Osteoblast (primary cell): ENCODE data around the gene PLA2G6. TPM values are rescaled to one million over a fixed set of nuclear protein-coding genes. Genes with fewer than 3 reads are reported as not detected.

ENCODE experiments used
- DNase-seq: peaks from one replicate; pipeline ENCODE4 v3.0.0; 2011; ENCODE audit warnings: low spot score, mixed read lengths; ENCODE audit not compliant: insufficient read length; ENCODE audit errors: missing footprints
- H2AFZ ChIP-seq: 2 replicates; pipeline ENCODE4 v1.6.0; 2011; ENCODE audit warnings: mild to moderate bottlenecking, low read length
- H3K27ac ChIP-seq: 2 replicates; pipeline ENCODE4 v1.5.1; 2011; ENCODE audit warnings: mild to moderate bottlenecking, low read depth, low read length, moderate library complexity
- H3K27me3 ChIP-seq: 2 replicates; pipeline ENCODE4 v1.6.0; 2012; ENCODE audit warnings: mild to moderate bottlenecking, control low read depth, inconsistent platforms, low read length, moderate library complexity; ENCODE audit not compliant: insufficient read depth
- H3K36me3 ChIP-seq: 2 replicates; pipeline ENCODE4 v1.5.1; 2011; ENCODE audit warnings: mild to moderate bottlenecking, low read length, control low read depth, moderate library complexity; ENCODE audit not compliant: insufficient read depth
- H3K4me1 ChIP-seq: 2 replicates; pipeline ENCODE4 v1.5.1; 2011; ENCODE audit warnings: mild to moderate bottlenecking, low read length, control low read depth, moderate library complexity; ENCODE audit not compliant: insufficient read depth
- H3K4me2 ChIP-seq: 2 replicates; pipeline ENCODE4 v1.6.0; 2011; ENCODE audit warnings: mild to moderate bottlenecking, low read length; ENCODE audit not compliant: insufficient read depth
- H3K4me3 ChIP-seq: fragments of 200-600 bp; sonication (generic); 3 replicates; pipeline ENCODE4 v1.5.1; 2012; ENCODE audit warnings: mild to moderate bottlenecking, low read length, inconsistent platforms; ENCODE audit not compliant: insufficient read depth
- H3K79me2 ChIP-seq: 2 replicates; pipeline ENCODE4 v1.6.0; 2012; ENCODE audit warnings: mild to moderate bottlenecking, low read length, control low read depth, inconsistent platforms; ENCODE audit not compliant: insufficient read depth
- H3K9me3 ChIP-seq: 2 replicates; pipeline ENCODE4 v1.5.1; 2011; ENCODE audit warnings: low read depth, low read length, control low read depth
- H4K20me1 ChIP-seq: 2 replicates; pipeline ENCODE4 v1.6.0; 2012; ENCODE audit warnings: mild to moderate bottlenecking, low read length, control low read depth; ENCODE audit not compliant: insufficient read depth
- CTCF ChIP-seq: IDR thresholded peaks from 2 replicates; pipeline ENCODE4 v1.5.1; 2011; ENCODE audit warnings: mild to moderate bottlenecking, low read depth, low read length, moderate library complexity; ENCODE audit errors: extremely low read depth
- total RNA-seq: library from RNA; depleted of rRNA; stranded (reverse); fragments of >200 nt; gene quantifications from 2 replicates; pipeline ENCODE4 v1.2.3, GENCODE V29; 2012

The PLA2G6 gene
- total RNA-seq, 1 donor = 12.3 TPM

DNA sequence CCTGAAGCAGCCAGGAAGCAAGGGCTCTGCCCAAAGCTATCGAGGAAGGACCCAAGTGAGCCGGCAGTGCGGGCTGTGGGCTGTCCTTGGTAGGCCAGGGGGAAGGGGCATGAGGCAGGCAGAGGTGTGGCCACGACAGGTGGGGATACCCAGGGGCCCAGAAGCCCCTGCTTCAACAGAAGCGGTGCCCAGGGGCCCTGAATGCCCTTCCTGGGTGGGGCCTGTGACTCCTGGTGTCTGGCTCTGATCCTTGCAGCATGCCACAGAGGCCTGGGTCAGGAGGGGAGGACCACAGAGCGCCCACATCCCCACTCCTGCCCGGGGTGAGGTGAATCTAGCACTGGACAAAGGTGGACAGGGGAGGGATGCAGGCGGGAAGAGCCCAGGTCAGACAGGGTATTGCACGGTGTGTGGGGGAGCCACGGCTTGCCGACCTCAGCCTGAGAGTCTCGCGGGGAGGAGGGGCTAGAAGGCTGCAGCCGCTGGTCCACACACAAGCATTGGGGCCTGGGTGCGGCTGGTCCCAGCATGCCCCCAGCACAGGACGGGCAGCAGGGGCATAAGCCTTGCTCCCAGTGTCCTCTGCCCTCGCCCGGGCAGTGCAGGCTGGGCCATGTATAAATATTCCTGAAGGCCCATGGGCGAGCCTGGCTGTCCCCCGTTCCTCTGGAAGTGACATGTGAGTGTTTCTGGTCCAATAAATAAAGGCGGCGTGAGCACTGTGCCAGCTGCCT is 39.2 kb upstream of the PLA2G6 start:
- H3K4me3 ChIP-seq = no peak overlapping the region
- no peaks in the 10 kb centered on the region for H3K79me2 ChIP-seq
- peak; percentile 79 for DNase-seq
- H3K4me1 ChIP-seq = peaks cover 24% of the 10 kb centered on the region
- no peaks in the 10 kb centered on the region for H3K27me3 ChIP-seq
- H3K27ac ChIP-seq = peak overlapping the region; percentile 89
- TF ChIP-seq CTCF = no peak
- H3K9me3 ChIP-seq = no peaks in the 10 kb centered on the region
- no peaks in the 10 kb centered on the region for H4K20me1 ChIP-seq
- no peak overlapping the region for H3K4me2 ChIP-seq
- H3K36me3 ChIP-seq = peaks cover 39% of the 10 kb centered on the region
- no peak overlapping the region for H2AFZ ChIP-seq

DNA sequence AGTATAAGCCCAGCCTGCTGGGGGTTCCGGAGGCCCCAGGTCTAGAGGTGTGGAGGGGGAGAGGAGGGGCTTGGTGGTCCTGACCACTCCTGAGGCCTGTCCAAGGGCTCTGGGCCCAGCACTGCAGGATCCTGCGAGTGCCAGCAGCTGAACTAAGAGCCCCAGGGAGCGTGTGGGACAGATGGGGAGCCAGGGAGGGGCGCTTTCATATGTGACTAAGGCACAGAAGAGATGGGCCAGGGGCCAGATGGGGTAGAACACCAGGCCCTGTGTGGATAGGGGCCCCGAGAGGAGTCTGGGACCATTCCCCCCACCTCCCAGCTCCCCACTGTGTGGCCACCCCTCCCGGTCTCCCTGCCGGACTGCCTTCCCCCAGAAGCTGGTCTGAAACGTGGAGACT is 38.5 kb upstream of the PLA2G6 start:
- no peak overlapping the region for H3K4me3 ChIP-seq
- H3K27ac ChIP-seq = peak overlapping the region; percentile 89
- H2AFZ ChIP-seq = no peak overlapping the region
- H3K4me2 ChIP-seq = no peak overlapping the region
- peak; percentile 83 for DNase-seq
- TF ChIP-seq CTCF = no peak
- no peaks in the 10 kb centered on the region for H4K20me1 ChIP-seq
- no peaks in the 10 kb centered on the region for H3K79me2 ChIP-seq
- no peaks in the 10 kb centered on the region for H3K27me3 ChIP-seq
- H3K36me3 ChIP-seq = peaks cover 37% of the 10 kb centered on the region
- H3K9me3 ChIP-seq = no peaks in the 10 kb centered on the region
- H3K4me1 ChIP-seq = peaks cover 24% of the 10 kb centered on the region

- Histone ChIP-seq H3K27me3 (no peaks in the 10 kb centered on the region), H3K4me3 (no peak overlapping the region), H3K79me2 (no peaks in the 10 kb centered on the region), H3K4me1 (peaks cover 24% of the 10 kb centered on the region), H3K27ac (peak overlapping the region; percentile 89), H3K4me2 (no peak overlapping the region), H3K36me3 (peaks cover 32% of the 10 kb centered on the region), H4K20me1 (no peaks in the 10 kb centered on the region), H3K9me3 (no peaks in the 10 kb centered on the region), H2AFZ (no peak overlapping the region)
- no peak for TF ChIP-seq CTCF
- peak; percentile 56 for DNase-seq
Measured at GRCh38 chr22:38219632-38220031, 38.0 kb upstream of the PLA2G6 start.

DNA sequence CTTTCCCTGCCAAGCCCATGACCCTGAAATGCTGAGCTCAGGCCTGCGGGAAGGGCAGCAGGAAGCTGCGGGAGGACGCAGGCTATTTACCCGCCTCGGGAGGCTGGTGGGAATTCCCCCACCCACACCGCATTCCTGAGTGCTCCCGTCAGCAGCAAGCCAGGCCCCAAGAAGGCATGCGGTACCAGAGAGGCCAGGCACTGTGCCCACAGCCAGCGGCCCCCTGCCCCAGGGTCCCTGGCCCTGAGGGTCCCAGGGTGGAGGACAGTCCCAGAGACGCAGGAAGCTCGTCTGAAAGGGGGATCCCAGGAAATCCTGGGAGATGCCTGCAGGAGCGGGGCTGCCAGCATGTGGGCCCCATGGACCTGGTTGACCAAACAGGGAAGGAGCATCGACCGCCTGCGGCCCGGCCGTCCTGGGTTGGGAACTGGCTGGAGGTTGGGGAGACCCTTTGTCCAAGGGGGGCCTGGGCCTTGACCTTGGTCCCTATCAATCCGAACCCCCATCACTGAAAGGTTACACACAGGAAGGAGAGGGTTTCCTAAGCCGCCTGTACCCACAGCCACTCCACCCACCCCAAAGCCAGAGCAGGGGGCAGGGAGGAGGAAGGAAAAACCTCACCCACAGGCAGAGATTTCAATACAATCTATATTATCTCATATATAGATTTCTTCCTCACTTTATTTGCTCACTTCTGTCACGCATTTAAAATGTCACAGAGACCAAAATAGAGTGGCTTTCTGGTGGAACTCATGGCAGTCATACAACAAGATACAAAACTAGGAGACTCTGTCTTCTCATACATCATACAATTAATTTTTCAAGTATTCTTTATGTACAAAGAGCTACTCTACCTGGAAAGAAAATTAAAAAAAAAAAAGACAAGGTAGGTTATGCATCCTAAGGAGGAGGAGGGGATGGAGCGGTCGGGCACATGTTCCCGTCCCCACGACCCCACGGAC is 37.3 kb upstream of the PLA2G6 start:
- peak overlapping the region; percentile 89 for H3K27ac ChIP-seq
- no peaks in the 10 kb centered on the region for H3K27me3 ChIP-seq
- peaks cover under 1% of the 10 kb centered on the region for H4K20me1 ChIP-seq
- H2AFZ ChIP-seq = no peak overlapping the region
- H3K9me3 ChIP-seq = no peaks in the 10 kb centered on the region
- H3K79me2 ChIP-seq = peaks cover 3% of the 10 kb centered on the region
- H3K4me3 ChIP-seq = peak overlapping the region; percentile 18
- peak overlapping the region; percentile 50 for H3K4me2 ChIP-seq
- peaks cover 28% of the 10 kb centered on the region for H3K36me3 ChIP-seq
- no peak for TF ChIP-seq CTCF
- DNase-seq = peak; percentile 99
- peaks cover 24% of the 10 kb centered on the region for H3K4me1 ChIP-seq
